Activated T-cell treated with anti-CD3 and anti-CD28 coated beads, Interleukin-2, amount 50 U/mL, for 48 hours (primary cell): ENCODE results near the gene NUDT19.
"Not testable (repeated sequence)": the region's sequence is repeated elsewhere in the genome, so short reads cannot be mapped to it uniquely, and the experiment has no call there.

Experiments used
- DNase-seq, 2 experiments: peaks; one replicate each; pipeline ENCODE4 v3.0.0-alpha.2; 2020

The NUDT19 gene

GRCh38 chr19:32716203-32716602, 24.6 kb downstream of the NUDT19 start:
- DNase-seq, result not testable (repeated sequence)

DNA sequence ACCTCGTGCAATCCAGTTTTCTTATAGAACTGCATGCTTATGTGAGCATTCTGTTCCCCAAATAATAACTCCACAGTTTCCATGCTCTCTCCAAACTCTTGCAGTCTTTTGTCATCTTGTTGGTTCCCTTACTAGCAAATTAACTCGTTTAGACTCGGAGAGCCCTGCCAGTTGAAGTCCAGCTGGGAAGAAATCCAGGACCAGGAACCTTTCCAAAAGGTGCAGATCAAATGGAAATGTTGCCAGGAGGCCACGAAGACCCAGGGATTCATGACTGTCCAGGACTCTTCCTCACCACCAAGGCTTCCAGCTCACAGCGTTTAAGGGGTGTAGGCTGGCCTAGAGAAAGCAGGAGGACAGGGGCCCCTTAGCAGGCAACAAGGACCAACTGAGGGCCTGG, 25.9 kb downstream of the NUDT19 start:
- no peak for DNase-seq

DNA sequence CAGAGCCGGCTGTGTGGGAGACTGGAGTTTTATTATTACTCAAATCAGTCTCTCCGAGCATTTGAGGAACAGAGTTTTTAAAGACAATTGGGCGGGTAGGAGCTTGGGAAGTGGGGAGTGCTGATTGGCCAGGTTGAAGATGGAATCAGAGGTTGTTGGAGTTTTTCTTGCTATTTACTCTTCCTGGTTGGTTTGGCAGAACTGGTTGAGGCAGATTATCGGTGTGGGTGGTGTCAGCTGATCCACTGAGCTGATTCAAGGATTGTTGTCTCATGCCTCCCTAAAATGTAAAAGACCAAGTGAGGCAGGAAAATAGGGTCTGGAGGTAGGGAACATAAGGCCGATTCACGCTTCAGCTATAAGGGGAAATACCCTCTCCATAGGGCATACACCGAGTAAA, 26.7 kb downstream of the NUDT19 start:
- no peak for DNase-seq

GRCh38 chr19:32719611-32720059, 28.0 kb downstream of the NUDT19 start, which contains the start of gene TDRD12:
TSS of gene TDRD12 (plus strand) at chr19:32719767. CDS start at chr19:32720073, 306 bp downstream.
- no peak for DNase-seq

DNA sequence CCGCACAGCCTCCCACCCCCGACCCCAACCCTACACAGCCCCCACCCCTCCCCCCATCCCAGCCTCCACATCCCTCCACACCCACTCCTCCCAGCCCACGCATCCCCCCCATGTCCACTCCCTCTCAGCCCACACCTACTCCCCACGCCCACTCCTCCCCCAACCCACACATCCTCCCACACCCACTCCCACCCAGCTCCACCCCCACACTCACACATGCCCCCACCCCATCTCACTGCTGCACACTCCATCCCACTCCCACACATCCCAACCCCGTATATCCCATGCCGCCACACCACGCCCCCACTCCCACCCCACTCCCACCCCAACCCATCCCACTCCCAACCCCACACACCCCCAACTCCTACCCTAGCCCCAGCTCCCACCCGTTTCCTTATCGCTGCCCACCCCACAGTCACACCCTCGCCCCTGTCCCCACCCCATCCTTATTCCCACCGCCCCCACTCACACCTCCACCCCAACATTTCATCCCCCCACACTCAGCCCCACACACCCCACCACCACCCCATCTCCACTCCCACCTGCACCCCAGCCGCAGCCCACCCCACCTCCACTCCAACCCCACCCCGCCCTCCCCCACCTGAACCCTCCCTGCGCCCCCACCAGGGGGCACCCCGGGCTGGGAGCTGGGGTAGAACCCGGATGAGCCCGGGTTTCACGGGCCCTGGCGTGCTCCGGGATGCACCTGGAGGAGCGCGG, 28.8 kb downstream of the NUDT19 start:
- DNase-seq, result no peak

DNA sequence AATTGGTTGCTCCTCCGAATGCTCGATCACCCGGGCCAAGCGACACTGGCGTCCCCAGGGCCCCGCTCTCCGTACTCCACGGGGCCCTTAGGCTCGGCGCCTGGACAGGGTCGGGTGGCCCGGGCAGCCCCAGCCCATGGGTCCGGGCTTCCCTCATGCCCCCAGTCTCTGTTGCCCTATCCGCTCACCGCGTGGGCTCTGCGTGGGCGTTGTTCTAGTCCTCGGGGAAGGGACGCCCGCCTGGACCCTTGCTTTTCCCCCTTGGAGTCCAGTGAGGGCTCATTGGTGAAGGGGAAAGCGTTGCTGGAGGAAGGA, 29.3 kb downstream of the NUDT19 start:
- DNase-seq, result no peak

- DNase-seq, result no peak
Observed at GRCh38 chr19:32735936-32736335, 44.3 kb downstream of the NUDT19 start.

DNA sequence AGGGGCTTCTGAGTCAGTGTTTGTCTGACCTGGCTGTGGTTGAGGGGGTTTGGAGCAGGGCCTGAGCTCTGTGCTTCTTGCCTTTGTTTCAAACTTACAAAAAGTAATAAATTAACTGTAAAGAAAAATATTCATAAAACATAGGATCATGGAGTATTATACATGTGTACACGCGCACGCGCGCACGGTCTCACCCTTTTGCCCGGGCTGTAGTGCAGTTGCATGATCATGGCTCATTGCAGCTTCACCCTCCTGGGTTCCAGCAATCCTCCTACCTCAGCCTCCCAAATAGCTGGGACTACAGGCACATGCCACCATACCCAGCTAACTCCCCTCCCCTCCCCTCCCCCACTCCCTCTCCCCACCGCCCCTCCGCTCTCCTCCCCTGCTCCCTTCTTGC, 51.4 kb downstream of the NUDT19 start:
- no peak for DNase-seq

DNA sequence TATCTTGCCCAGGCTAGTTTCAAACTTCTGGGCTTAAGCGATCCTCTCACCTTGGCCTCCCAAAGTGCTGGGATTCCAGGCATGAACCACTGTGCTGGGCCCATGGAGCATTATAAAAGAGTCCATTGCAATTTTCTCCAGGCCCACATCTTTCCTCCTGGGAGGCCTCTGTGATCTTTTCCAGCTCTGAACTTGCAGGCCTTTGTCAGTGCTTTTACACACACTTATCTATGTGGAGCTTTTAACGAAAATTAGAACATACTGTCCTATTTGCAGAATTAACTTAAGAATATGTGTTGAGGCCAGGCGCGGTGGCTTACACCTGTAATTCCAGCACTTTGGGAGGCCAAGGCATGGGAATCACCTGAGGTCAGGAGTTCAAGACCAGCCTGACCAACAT, 51.8 kb downstream of the NUDT19 start:
- DNase-seq, result no peak

DNA sequence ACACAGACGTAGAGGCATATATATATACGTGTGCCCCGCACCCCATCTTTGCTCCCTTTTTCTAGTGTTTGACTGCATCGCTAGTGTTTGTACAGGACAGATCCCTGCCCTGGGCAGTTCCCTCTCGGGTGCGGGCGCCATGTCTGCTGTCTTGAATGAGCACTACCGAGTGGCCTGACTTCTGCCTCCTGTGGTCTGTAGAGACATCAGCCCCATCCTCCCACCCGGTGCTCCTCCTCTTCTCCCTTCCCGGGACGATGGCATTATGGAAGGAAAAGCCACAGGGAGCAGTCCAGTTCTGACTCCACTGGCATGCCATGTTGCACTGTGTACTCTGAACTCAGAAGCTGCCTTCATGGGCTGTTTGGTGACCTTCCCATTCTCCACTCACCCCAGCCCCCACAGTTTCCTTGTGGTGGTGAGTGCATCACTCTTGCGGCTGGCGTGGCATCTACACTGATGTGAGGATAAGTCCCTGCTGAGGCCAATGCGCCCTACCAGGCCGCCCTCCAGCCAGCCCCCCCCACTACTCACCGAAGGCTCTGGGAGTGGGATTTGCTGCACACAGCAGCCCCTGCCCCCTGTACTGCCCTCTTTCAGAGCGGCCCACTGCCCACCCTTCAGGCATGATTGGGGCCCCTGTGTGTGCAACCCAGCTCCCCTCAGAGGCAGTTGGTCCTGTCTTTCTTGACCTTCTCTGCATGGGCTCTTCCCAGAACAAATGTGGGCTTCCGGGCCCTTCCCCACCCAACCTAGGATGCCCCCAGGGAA, 53.1 kb downstream of the NUDT19 start:
- no peak for DNase-seq

- DNase-seq, result peak; percentile 18 to 29
Observed at GRCh38 chr19:32745594-32746251, 54.1 kb downstream of the NUDT19 start.

- DNase-seq, result peak; percentile 20 to 27
Observed at GRCh38 chr19:32746631-32747196, 55.1 kb downstream of the NUDT19 start.

- DNase-seq, result peak in 1 of 2 experiments; percentile 22
Observed at GRCh38 chr19:32748497-32748896, 56.9 kb downstream of the NUDT19 start.

GRCh38 chr19:32748948-32749347, 57.3 kb downstream of the NUDT19 start:
- DNase-seq, result no peak

GRCh38 chr19:32749361-32749760, 57.7 kb downstream of the NUDT19 start:
- no peak for DNase-seq

GRCh38 chr19:32750441-32751055, 58.9 kb downstream of the NUDT19 start:
- DNase-seq, result no peak

DNA sequence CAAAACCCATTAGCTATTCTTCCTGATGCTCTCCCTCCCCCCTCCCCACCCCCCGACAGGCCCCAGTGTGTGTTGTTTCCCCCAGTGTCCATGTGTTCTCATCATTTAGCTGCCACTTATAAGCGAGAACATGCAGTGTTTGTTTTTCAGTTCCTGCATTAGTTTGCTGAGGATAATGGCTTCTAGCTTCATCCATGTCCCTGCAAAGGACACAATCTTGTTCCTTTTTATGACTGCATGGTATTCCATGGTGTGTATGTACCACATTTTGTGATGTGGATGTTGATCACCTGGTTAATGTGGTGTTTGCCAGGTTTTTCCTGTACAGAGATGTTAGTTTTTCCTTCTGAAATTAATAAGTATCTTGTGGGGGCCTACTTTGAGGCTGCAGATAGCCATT, 59.4 kb downstream of the NUDT19 start:
- DNase-seq, result no peak

DNA sequence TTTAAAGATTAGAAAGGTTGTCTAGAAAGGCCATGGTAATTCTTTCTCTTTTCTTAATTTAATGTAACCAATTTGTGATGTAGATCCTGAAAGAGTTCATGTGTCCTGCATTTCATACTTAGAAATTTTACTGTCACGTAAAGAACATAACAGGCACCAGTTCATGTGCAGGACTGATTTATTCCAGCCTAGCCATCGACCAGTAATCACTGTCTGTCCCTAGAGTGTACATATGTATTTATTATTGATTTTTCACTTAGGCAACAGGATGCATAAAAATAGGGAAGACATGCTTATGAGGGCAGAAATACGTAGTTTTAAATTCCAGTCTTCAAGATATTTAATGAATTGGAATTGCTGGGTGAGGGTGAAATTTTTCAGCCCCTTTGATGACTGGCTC, 65.6 kb downstream of the NUDT19 start:
- DNase-seq, result no peak
